Caco-2 (cell line): ENCODE results near the gene AMBRA1. TPM values are rescaled to one million over a fixed set of nuclear protein-coding genes. Genes with fewer than 3 reads are reported as not detected.

Experiments used
- BruUV-seq: library from RNA; stranded (reverse); fragments of 400-500 nt; replicated peaks from 2 replicates; lab custom pipeline; 2021; lab: Mats Ljungman, UMichigan
- CTCF ChIA-PET: fragments of 300-600 bp; sonication (Branson Sonifier 250); formaldehyde crosslinking; loops from one replicate; lab custom pipeline; 2022; ENCODE audit warnings: antibody characterized with exemption; lab: Charles Lee
- POLR2A ChIA-PET: fragments of 300-600 bp; sonication (Branson Sonifier 250); formaldehyde crosslinking; loops from one replicate; lab custom pipeline; 2022; ENCODE audit warnings: antibody characterized with exemption; lab: Charles Lee
- DNase-seq, 2 experiments: peaks; one replicate each; pipeline versions ENCODE4 v3.0.0 to v3.0.0-alpha.2; 2020 to 2022
- H3K27me3 ChIP-seq: replicated peaks from 2 replicates; pipeline ENCODE4 v1.6.0; 2011; ENCODE audit warnings: low read length; ENCODE audit not compliant: control insufficient read depth, insufficient read depth
- H3K36me3 ChIP-seq: 2 replicates; pipeline ENCODE4 v1.5.1; 2011; ENCODE audit warnings: low read length; ENCODE audit not compliant: control insufficient read depth, insufficient read depth
- H3K4me1 ChIP-seq: fragments of 250-450 bp; sonication (Bioruptor Pico); 2 replicates; pipeline ENCODE4 v1.5.1; 2020; ENCODE audit warnings: mild to moderate bottlenecking
- H3K4me3 ChIP-seq: 2 replicates; pipeline ENCODE4 v1.5.1; 2011; ENCODE audit warnings: low read depth, mild to moderate bottlenecking, control low read depth, low read length
- H3K9me3 ChIP-seq: fragments of 250-450 bp; sonication (Bioruptor Pico); 2 replicates; pipeline ENCODE4 v1.5.1; 2020; ENCODE audit warnings: mild to moderate bottlenecking, moderate library complexity
- H3K27ac Mint-ChIP-seq: one replicate; pipeline ENCODE4 v1.8.0; 2022; ENCODE audit warnings: mixed read lengths; ENCODE audit not compliant: unreplicated experiment
- H3K27me3 Mint-ChIP-seq: one replicate; pipeline ENCODE4 v1.8.0; 2022; ENCODE audit warnings: mixed read lengths; ENCODE audit not compliant: insufficient read depth, unreplicated experiment
- H3K36me3 Mint-ChIP-seq: one replicate; pipeline ENCODE4 v1.8.0; 2022; ENCODE audit warnings: mild to moderate bottlenecking, mixed read lengths; ENCODE audit not compliant: insufficient read depth, unreplicated experiment
- H3K4me1 Mint-ChIP-seq: one replicate; pipeline ENCODE4 v1.8.0; 2022; ENCODE audit warnings: low read depth, mixed read lengths; ENCODE audit not compliant: unreplicated experiment
- H3K4me3 Mint-ChIP-seq: one replicate; pipeline ENCODE4 v1.8.0; 2022; ENCODE audit warnings: mild to moderate bottlenecking, moderate library complexity, mixed read lengths; ENCODE audit not compliant: unreplicated experiment
- H3K9me3 Mint-ChIP-seq: one replicate; pipeline ENCODE4 v1.8.0; 2022; ENCODE audit warnings: mixed read lengths; ENCODE audit not compliant: unreplicated experiment
- intact Hi-C: fragments of 100-400 bp; cut with micrococcal nuclease; formaldehyde crosslinking; loops from one replicate; pipeline ENCODE4 v1.10.0; 2022; ENCODE audit not compliant: unreplicated experiment
- total RNA-seq: library from RNA; stranded (reverse); gene quantifications from 2 replicates; pipeline ENCODE4 v1.2.3, GENCODE V29; 2022
- TF ChIP-seq, protein P1 (sequence below), 2 experiments: fragments of 200-600 bp in 1 of 2; IDR thresholded peaks; 1 replicate in 1 of 2; 2 replicates in 1 of 2; pipeline versions ENCODE4 v1.5.1 to v1.8.0; 2011 to 2022; ENCODE audit warnings: antibody characterized with exemption in 1 of 2, control low read depth in 1 of 2, inconsistent platforms in 1 of 2, low read depth in 1 of 2, low read length in 1 of 2, mild to moderate bottlenecking in 1 of 2, moderate library complexity in 1 of 2; ENCODE audit not compliant: insufficient read depth in 1 of 2, severe bottlenecking in 1 of 2, unreplicated experiment in 1 of 2

AMBRA1 gene
- total RNA-seq, 1 experiment from 2014 or later, result 48.1 TPM

GRCh38 chr11:46493791-46494190, 100.0 kb downstream of the AMBRA1 start:
- no TSS peak for BruUV-seq
- intact Hi-C loops, result no loop called here
- no peak for DNase-seq
- no peak overlapping the region for H3K4me3 ChIP-seq
- Mint-ChIP-seq H3K4me3 (no peak overlapping the region), H3K36me3 (peaks cover 48% of the 10 kb centered on the region), H3K27ac (no peak overlapping the region), H3K27me3 (no peaks in the 10 kb centered on the region), H3K9me3 (no peaks in the 10 kb centered on the region), H3K4me1 (peaks cover 24% of the 10 kb centered on the region)
- H3K4me1 ChIP-seq, result peaks cover 17% of the 10 kb centered on the region
- H3K9me3 ChIP-seq, result no peaks in the 10 kb centered on the region
- H3K36me3 ChIP-seq, result no peaks in the 10 kb centered on the region; the same call in 1 of the 2 replicates
- CTCF ChIA-PET, result no interaction called here
- no peaks in the 10 kb centered on the region for H3K27me3 ChIP-seq
- TF ChIP-seq, protein P1, sequence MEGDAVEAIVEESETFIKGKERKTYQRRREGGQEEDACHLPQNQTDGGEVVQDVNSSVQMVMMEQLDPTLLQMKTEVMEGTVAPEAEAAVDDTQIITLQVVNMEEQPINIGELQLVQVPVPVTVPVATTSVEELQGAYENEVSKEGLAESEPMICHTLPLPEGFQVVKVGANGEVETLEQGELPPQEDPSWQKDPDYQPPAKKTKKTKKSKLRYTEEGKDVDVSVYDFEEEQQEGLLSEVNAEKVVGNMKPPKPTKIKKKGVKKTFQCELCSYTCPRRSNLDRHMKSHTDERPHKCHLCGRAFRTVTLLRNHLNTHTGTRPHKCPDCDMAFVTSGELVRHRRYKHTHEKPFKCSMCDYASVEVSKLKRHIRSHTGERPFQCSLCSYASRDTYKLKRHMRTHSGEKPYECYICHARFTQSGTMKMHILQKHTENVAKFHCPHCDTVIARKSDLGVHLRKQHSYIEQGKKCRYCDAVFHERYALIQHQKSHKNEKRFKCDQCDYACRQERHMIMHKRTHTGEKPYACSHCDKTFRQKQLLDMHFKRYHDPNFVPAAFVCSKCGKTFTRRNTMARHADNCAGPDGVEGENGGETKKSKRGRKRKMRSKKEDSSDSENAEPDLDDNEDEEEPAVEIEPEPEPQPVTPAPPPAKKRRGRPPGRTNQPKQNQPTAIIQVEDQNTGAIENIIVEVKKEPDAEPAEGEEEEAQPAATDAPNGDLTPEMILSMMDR (IDR thresholded peaks at IDR 0.05; ENCODE audit: insufficient read depth in 1 of 2, low read depth in 1 of 2, low read length in 1 of 2, severe bottlenecking in 1 of 2, unreplicated experiment in 1 of 2), result no peak
- POLR2A ChIA-PET, result no interaction called here

- no peaks in the 10 kb centered on the region for H3K27me3 ChIP-seq
- no peak for DNase-seq
- Mint-ChIP-seq H3K27ac (no peak overlapping the region), H3K27me3 (no peaks in the 10 kb centered on the region), H3K36me3 (peaks cover 60% of the 10 kb centered on the region), H3K9me3 (no peaks in the 10 kb centered on the region), H3K4me1 (peaks cover 17% of the 10 kb centered on the region), H3K4me3 (no peak overlapping the region)
- peaks cover 15% of the 10 kb centered on the region for H3K4me1 ChIP-seq
- POLR2A ChIA-PET, result no interaction called here
- CTCF ChIA-PET, result interaction anchor here (0.5 kb wide), 1 partner anchor 14 kb away, joined by 4 read pairs; no protein-coding TSS in a partner anchor
- no peaks in the 10 kb centered on the region; the same call in 1 of the 2 replicates for H3K36me3 ChIP-seq
- intact Hi-C loops, result no loop called here
- TF ChIP-seq, protein P1 (IDR thresholded peaks at IDR 0.05; ENCODE audit: insufficient read depth in 1 of 2, low read depth in 1 of 2, low read length in 1 of 2, severe bottlenecking in 1 of 2, unreplicated experiment in 1 of 2), result no peak
- BruUV-seq, result no TSS peak
- H3K4me3 ChIP-seq, result no peak overlapping the region
- no peaks in the 10 kb centered on the region for H3K9me3 ChIP-seq
These were observed 101.3 kb downstream of the AMBRA1 start for GRCh38 chr11:46492532-46492931.

DNA sequence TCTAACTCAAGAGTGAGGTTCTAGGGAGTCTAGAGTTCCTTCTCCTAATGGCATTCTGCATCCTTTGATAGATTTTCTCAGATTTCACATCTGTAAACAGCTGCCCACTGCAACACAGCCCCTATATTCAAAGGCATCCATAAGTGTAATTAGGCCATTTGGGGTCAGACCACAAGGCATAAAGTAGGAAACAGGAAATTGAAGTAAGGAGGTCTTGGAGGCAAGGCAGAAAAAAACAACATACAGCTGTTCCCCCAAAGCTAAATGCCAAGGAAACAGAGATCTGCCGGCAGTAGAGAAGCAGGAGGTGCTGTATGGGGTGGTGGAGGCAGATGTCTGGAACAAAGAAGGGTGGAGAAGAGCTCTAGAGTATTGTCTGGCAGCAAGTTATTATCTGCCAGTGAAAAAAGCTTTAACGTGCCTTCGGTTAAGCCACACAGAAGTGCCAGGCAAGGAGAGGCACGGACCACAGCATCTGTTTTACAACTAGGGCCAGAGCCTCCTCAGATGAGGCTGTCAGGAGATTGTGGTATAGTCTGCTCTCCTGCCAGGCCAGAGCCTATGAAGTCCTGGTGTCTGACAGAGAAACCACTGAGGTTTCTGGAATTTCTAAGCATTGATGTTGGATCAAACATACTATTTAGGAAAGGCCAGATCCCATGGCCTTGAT, 102.0 kb downstream of the AMBRA1 start:
- H3K4me3 ChIP-seq, result no peak overlapping the region

More for the DNA sequence above, 102.0 kb downstream of the AMBRA1 start:
- H3K36me3 ChIP-seq, result no peaks in the 10 kb centered on the region; the same call in 1 of the 2 replicates
- no peaks in the 10 kb centered on the region for H3K27me3 ChIP-seq
- H3K27me3 Mint-ChIP-seq, result no peaks in the 10 kb centered on the region
- peaks cover 11% of the 10 kb centered on the region for H3K4me1 Mint-ChIP-seq
- no peaks in the 10 kb centered on the region for H3K9me3 Mint-ChIP-seq
- BruUV-seq, result no TSS peak
- TF ChIP-seq, protein P1 (IDR thresholded peaks at IDR 0.05; ENCODE audit: insufficient read depth in 1 of 2, low read depth in 1 of 2, low read length in 1 of 2, severe bottlenecking in 1 of 2, unreplicated experiment in 1 of 2), result no peak
- no peak for DNase-seq
- H3K27ac Mint-ChIP-seq, result no peak overlapping the region
- POLR2A ChIA-PET, result no interaction called here
- intact Hi-C loops, result loop anchor here (2.0 kb wide), 1 partner anchor 37 kb away; no protein-coding TSS in a partner anchor
- H3K4me1 ChIP-seq, result peaks cover 11% of the 10 kb centered on the region
- peaks cover 61% of the 10 kb centered on the region for H3K36me3 Mint-ChIP-seq
- CTCF ChIA-PET, result interaction anchor here (0.5 to 2.6 kb wide), 2 partner anchors 14 to 37 kb away, joined by 4 to 24 read pairs; no protein-coding TSS in a partner anchor
- H3K9me3 ChIP-seq, result no peaks in the 10 kb centered on the region
- no peak overlapping the region for H3K4me3 Mint-ChIP-seq
